OCI-LY1 (cell line): ENCODE results near the gene KRTAP10-3.

Experiments
- H2AFZ ChIP-seq: fragments of 200-600 bp; sonication (generic), shearing (Covaris generic); 2 replicates; pipeline ENCODE4 v1.6.0; 2014; ENCODE audit warnings: antibody characterized with exemption, mild to moderate bottlenecking, low read length
- H3F3A ChIP-seq: fragments of 200-600 bp; sonication (generic), shearing (Covaris generic); 2 replicates; pipeline ENCODE4 v1.6.0; 2014; ENCODE audit warnings: mild to moderate bottlenecking, antibody characterized with exemption, low read length, moderate library complexity; ENCODE audit not compliant: insufficient read depth
- H3K27ac ChIP-seq: fragments of 200-600 bp; sonication (generic); 2 replicates; pipeline ENCODE4 v1.5.1; 2014; ENCODE audit warnings: low read length, mixed run types, mild to moderate bottlenecking, low read depth; ENCODE audit not compliant: poor library complexity, severe bottlenecking
- H3K27me3 ChIP-seq: fragments of 200-600 bp; sonication (generic); 2 replicates; pipeline ENCODE4 v1.6.0; 2014; ENCODE audit warnings: antibody characterized with exemption, mild to moderate bottlenecking, low read length, moderate library complexity; ENCODE audit not compliant: insufficient read depth
- H3K36me3 ChIP-seq: fragments of 200-600 bp; sonication (generic); 2 replicates; pipeline ENCODE4 v1.6.1; 2014; ENCODE audit warnings: mild to moderate bottlenecking, antibody characterized with exemption, low read length, moderate library complexity, mixed read lengths; ENCODE audit not compliant: insufficient read depth
- H3K4me1 ChIP-seq: fragments of 200-600 bp; sonication (generic); 2 replicates; pipeline ENCODE4 v1.5.1; 2014; ENCODE audit warnings: mild to moderate bottlenecking, low read length, moderate library complexity; ENCODE audit not compliant: insufficient read depth, severe bottlenecking
- H3K4me2 ChIP-seq: fragments of 200-600 bp; sonication (generic), shearing (Covaris generic); 2 replicates; pipeline ENCODE4 v1.6.1; 2014; ENCODE audit warnings: low read length
- H3K4me3 ChIP-seq: fragments of 200-600 bp; sonication (generic); 2 replicates; pipeline ENCODE4 v1.5.1; 2014; ENCODE audit warnings: low read length, low read depth, mild to moderate bottlenecking, mixed read lengths; ENCODE audit not compliant: poor library complexity, severe bottlenecking
- H3K79me2 ChIP-seq: fragments of 200-600 bp; shearing (Covaris generic); 2 replicates; pipeline ENCODE4 v1.6.1; 2016; ENCODE audit warnings: mixed run types, low read length, mixed read lengths; ENCODE audit not compliant: insufficient read depth
- H3K9ac ChIP-seq: fragments of 200-600 bp; sonication (generic), shearing (Covaris generic); 2 replicates; pipeline ENCODE4 v1.6.1; 2014; ENCODE audit warnings: mild to moderate bottlenecking, low read length, mixed read lengths
- H3K9me2 ChIP-seq: fragments of 200-600 bp; sonication (generic), shearing (Covaris generic); 2 replicates; pipeline ENCODE4 v1.6.1; 2014; ENCODE audit warnings: low read depth, mild to moderate bottlenecking, low read length, mixed read lengths
- H3K9me3 ChIP-seq: fragments of 200-600 bp; shearing (Covaris generic); 2 replicates; pipeline ENCODE4 v1.6.1; 2014; ENCODE audit warnings: low read length, mixed read lengths
- H4K20me1 ChIP-seq: fragments of 200-600 bp; sonication (generic), shearing (Covaris generic); 2 replicates; pipeline ENCODE4 v1.6.0; 2016; ENCODE audit warnings: mild to moderate bottlenecking, low read length; ENCODE audit not compliant: insufficient read depth
- CTCF ChIP-seq: fragments of 200-600 bp; sonication (generic), shearing (Covaris generic); IDR thresholded peaks from 2 replicates; pipeline ENCODE4 v1.5.1; 2017; ENCODE audit warnings: mild to moderate bottlenecking, antibody characterized with exemption, low read length, moderate library complexity, mixed read lengths
- EZH2 ChIP-seq: fragments of 200-600 bp; sonication (generic), shearing (Covaris generic); IDR thresholded peaks from 2 replicates; pipeline ENCODE4 v1.8.0; 2017; ENCODE audit warnings: borderline replicate concordance, mixed run types, mild to moderate bottlenecking, antibody characterized with exemption, low read length, moderate library complexity, mixed read lengths

KRTAP10-3 gene

GRCh38 chr21:44540741-44541288 lies 17.8 kb downstream of the KRTAP10-3 start:
- Histone ChIP-seq H3K9me3 (no peaks in the 10 kb centered on the region), H4K20me1 (no peaks in the 10 kb centered on the region), H3K9ac (no peak overlapping the region), H3K4me3 (no peak overlapping the region), H3K4me1 (no peaks in the 10 kb centered on the region), H3K36me3 (no peaks in the 10 kb centered on the region; the same call in 1 of the 2 replicates), H2AFZ (no peak overlapping the region), H3K4me2 (no peak overlapping the region), H3K79me2 (no peaks in the 10 kb centered on the region), H3F3A (no peaks in the 10 kb centered on the region), H3K9me2 (no peaks in the 10 kb centered on the region), H3K27ac (no peak overlapping the region), H3K27me3 (no peaks in the 10 kb centered on the region)
- TF ChIP-seq CTCF (no peak), EZH2 (no peak)

- no peak within 1 kb of the TSS for H2AFZ ChIP-seq
Measured at GRCh38 chr21:44539991-44540666, 18.5 kb downstream of the KRTAP10-3 start, which contains the start of gene KRTAP10-1. Gene KRTAP10-1, minus strand, starts transcription at chr21:44540195. Its CDS starts 45 bp downstream, at chr21:44540150.

GRCh38 chr21:44539046-44539445 lies 19.5 kb downstream of the KRTAP10-3 start:
- H3K9me2 ChIP-seq, result no peaks in the 10 kb centered on the region
- no peaks in the 10 kb centered on the region for H3K79me2 ChIP-seq
- H3K4me3 ChIP-seq, result no peak overlapping the region
- H3K9me3 ChIP-seq, result no peaks in the 10 kb centered on the region
- H3K9ac ChIP-seq, result no peak overlapping the region
- no peak overlapping the region for H2AFZ ChIP-seq
- no peaks in the 10 kb centered on the region; the same call in 1 of the 2 replicates for H3K36me3 ChIP-seq
- H3K27ac ChIP-seq, result no peak overlapping the region
- no peaks in the 10 kb centered on the region for H3K27me3 ChIP-seq
- H4K20me1 ChIP-seq, result no peaks in the 10 kb centered on the region
- no peak overlapping the region for H3K4me2 ChIP-seq
- TF ChIP-seq EZH2 (no peak), CTCF (no peak)
- H3F3A ChIP-seq, result no peaks in the 10 kb centered on the region
- no peaks in the 10 kb centered on the region for H3K4me1 ChIP-seq

More at GRCh38 chr21:44539991-44540666, 18.5 kb downstream of the KRTAP10-3 start, which contains the start of gene KRTAP10-1:
- Histone ChIP-seq H3K79me2 (no peaks in the 10 kb centered on the region), H3K27me3 (no peaks in the 10 kb centered on the region), H4K20me1 (no peaks in the 10 kb centered on the region), H3F3A (no peaks in the 10 kb centered on the region), H3K9me3 (no peaks in the 10 kb centered on the region), H3K36me3 (no peaks in the 10 kb centered on the region; the same call in 1 of the 2 replicates), H3K9ac (no peak within 1 kb of the TSS), H3K4me2 (no peak within 1 kb of the TSS), H3K4me3 (no peak within 1 kb of the TSS), H3K9me2 (no peaks in the 10 kb centered on the region), H3K4me1 (no peaks in the 10 kb centered on the region), H3K27ac (no peak within 1 kb of the TSS)
- TF ChIP-seq CTCF (no peak), EZH2 (no peak)
